ENCODE data around the gene IL11.
"Not testable (repeated sequence)": the region's sequence is repeated elsewhere in the genome, so short reads cannot be mapped to it uniquely, and the experiment has no call there.

Gene IL11

DNA sequence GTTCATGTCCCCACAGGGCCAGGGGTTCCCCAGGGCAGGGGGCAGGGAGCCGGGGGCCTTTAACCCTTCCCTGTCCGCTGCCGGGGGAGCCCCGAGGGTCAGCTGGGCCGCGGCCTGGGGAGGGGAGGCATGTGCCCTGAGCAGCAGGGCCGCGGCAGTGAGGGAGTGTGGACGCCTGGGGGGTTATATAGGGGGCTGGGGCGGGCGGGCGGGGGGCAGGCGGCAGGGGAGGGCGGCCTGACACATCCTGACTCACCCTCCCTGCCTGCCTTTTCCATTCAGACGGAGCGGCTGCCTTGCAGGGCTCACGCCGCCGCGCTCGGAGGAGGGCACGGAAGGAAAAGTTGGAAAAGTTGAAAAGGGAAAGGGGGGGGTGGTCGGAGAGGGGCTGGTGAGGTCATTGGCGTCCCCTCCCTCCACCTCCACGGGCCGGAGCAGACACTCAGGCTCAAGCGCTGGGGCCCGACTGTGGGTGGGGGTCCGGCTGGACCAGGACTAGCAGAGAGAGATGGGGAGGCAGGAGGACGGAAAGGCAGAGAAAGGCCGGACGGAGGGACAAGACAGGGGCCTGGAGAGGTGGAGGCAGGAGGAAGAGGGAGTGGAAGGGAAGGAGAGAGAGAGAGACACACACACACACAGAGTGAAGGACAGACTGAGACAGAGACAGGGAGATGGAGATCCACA lies at the start of gene IL11:
Gene IL11 (minus strand): TSS at position 159 of the 684 bp plus-strand sequence. CDS start 153 bp downstream, at position 6.
- no peak for DNase-seq (ENCODE audit: low read depth)

GRCh38 chr19:55419624-55420236 lies 49.5 kb upstream of the IL11 start:
- no peak for DNase-seq (ENCODE audit: low read depth)

DNA sequence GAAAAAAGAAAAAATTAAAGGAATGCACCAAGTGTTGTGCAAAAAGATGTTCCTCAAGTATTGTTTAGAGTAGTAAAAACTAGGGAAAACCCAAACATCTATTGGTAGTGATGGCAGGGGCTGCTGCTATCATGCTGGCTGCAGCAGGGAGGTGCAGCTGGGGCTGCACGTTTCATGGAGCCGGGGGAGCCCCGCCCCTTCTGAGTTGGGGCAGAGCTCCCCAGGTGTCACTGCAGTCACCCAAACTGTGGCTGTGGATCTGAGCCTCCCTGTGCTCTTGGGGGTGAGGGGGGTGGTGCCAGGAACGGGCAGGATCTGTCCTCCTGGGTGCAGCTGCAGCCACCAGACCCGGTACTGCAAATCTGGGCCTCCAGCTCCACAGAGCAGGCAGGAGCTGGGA lies 48.8 kb upstream of the IL11 start:
- DNase-seq (ENCODE audit: low read depth), result no peak

DNA sequence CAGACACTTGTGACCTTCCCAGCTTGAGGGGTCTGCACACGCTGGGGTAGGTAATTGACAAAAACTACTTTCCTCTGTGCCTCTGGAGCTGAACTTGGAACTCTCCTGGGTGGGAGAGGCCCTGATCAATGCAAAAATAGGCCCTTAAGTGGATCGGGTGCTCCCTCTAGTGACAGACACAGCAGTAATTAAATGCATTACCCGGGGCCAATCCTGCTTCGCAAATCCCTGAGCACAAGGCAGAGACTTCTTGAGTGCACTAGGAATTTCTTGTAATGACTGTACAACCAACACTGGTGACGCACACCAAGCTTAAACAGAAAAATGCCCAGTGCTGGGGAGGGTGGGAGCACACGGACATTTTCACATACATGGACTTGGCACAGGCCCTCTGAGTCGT lies 47.9 kb upstream of the IL11 start:
- peak; percentile 60 for DNase-seq (ENCODE audit: low read depth)

GRCh38 chr19:55410168-55410567 lies 39.9 kb upstream of the IL11 start:
- DNase-seq (ENCODE audit: low read depth), result no peak

DNA sequence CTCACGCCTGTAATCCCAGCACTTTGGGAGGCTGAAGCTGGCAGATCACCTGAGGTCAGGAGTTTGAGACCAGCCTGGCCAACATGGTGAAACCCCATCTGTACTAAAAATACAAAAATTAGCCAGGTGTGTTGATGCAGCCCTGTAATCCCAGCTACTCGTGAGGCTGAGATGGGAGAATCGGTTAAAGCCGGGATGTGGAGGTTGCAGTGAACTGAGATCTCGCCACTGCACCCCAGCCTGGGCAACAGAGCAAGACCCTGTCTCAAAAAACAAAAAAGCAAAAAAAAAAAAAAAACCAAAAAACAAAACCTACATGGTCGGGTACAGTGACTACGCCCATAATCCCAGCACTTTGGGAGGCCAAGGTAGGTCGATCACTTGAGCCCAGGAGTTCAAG lies 38.9 kb upstream of the IL11 start:
- not testable (repeated sequence) for DNase-seq (ENCODE audit: low read depth)

DNA sequence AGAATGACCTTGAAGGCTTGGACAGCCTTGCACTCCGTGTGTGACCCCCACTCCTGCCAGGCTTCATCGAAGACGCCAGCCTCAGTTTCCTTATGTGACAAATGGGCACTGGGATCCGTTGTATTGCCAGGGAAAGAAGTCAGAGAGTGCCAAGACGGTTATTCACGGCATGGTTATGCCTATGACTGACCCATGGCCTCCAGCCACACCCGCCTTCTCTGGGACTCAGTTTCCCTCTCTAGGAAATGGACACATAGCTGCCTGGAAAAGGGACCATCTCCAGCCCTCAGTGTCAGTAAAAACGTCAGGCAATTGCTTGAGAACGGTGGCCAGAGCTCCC lies 38.2 kb upstream of the IL11 start:
- DNase-seq (ENCODE audit: low read depth), result no peak

- DNase-seq (ENCODE audit: low read depth), result peak; percentile 97
These were observed 37.7 kb upstream of the IL11 start for GRCh38 chr19:55407800-55408532.

GRCh38 chr19:55407550-55407799 lies 37.2 kb upstream of the IL11 start, which contains the start of gene UBE2S:
TSS of gene UBE2S (minus strand) at chr19:55407788. CDS start at chr19:55407589, 199 bp downstream.
- DNase-seq (ENCODE audit: low read depth), result not testable (repeated sequence)

- no peak for DNase-seq (ENCODE audit: low read depth)
These were observed 36.7 kb upstream of the IL11 start for GRCh38 chr19:55406826-55407549.

DNA sequence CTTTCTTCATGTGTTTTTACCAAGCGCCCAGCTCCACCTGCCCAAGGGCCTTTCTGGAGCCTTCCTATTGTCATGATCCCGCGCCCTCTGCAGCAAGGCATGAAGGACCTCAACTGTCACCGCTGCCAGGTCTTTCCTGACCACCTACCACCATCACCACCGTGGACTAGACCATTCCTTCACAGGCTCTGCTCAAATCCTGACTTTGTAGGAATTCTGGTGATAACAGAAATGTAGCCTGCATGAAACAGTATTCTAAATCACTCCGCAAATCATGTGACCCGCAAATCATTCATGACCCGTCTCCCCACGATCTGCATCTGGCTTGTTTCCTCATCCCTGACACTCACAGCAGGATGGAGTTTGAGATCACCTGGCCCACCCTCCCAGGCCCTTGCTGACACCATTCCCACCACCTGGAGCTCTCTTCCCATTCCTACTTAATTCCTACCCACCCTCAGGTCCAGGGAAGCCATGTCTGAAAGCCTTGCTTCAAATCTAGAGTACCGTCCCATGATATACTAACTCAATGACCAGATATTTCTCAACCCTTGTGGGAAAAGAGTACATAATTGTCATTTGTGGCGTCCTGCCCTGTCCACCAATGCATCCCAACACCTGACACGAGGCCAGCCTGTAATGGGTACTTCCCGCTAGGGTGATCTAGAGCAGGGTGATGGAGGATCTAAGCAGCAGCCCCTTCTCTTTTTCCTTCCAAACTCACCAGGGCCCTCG lies 36.0 kb upstream of the IL11 start:
- no peak for DNase-seq (ENCODE audit: low read depth)

- no peak for DNase-seq (ENCODE audit: low read depth)
These were observed 35.4 kb upstream of the IL11 start for GRCh38 chr19:55405638-55406037.

DNA sequence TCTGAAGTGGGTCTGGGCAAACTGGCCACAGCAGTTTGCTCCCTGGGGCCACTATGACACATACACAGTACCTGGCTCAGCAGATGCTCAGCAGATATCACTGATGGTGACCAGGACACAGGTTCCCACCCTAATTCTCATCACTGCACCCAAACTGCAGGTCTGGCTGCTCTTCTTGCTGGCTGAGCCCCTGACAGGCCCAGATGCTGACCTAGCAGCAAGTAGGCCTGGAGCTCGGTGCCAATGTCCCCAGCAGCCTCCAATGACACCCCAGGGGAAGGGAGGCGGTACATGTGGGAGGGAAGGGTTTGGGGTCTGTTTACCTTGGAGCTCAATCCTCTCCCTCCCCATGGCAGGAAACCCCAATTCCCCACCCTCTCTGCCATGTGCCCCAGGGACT lies 32.2 kb upstream of the IL11 start:
- no peak for DNase-seq (ENCODE audit: low read depth)

DNA sequence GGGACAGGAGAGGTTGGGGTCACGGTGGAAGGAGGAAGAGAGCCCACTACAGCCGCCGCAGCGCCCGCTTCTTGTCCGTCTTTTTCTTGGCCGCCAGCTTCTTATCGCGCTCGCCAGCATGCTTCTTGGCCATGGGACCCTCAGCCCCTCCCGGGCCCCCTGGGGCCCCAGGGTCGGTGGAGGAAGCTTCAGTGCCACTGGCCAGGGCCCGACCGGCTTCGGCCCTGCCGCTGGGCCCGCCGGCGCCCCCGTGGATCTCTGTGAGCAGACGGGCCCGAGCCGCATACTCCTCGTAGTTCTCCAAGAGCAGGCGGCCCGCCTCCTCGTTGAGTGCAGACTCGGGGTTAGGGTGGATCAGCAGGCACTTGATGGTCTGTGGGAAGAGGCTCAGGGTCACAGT lies 31.1 kb upstream of the IL11 start:
- DNase-seq (ENCODE audit: low read depth), result not testable (repeated sequence)

DNA sequence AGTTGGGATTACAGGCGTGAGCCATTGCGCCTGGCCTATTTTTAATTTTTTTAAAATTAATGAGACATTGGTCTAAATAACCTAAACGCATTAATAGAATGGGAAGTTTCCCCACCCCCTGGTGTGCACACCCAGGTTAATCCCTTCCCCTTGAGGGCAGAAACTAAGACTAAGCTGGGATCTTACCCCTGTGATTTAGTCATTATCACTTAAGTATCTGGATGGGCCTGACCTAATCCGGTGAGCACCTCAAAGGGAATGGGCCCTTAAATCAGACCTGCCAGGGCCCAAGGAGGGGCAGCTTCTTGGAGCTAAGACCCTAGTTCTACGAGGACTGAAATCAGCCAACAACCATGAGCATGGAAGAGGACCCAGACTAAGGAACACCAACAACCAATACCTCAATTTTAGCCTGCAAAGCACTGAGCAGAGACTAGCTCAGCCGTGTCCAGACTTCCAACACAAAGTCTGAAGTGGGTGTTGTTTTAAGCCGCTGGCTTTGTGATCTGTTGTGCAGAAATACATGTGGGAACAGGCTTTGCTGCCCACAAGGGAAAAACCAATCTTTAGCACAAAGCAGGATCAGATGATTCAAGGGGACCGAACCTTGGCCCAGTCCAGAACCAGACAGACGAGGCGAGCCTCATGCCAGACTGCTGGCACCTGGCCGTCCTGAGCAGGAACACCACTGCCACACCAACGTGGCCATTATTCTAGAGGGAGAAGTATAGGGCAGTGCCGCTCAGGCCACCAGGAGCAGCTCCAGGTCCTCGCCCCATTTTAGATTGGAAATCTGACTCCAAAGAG lies 30.2 kb upstream of the IL11 start:
- no peak for DNase-seq (ENCODE audit: low read depth)

DNA sequence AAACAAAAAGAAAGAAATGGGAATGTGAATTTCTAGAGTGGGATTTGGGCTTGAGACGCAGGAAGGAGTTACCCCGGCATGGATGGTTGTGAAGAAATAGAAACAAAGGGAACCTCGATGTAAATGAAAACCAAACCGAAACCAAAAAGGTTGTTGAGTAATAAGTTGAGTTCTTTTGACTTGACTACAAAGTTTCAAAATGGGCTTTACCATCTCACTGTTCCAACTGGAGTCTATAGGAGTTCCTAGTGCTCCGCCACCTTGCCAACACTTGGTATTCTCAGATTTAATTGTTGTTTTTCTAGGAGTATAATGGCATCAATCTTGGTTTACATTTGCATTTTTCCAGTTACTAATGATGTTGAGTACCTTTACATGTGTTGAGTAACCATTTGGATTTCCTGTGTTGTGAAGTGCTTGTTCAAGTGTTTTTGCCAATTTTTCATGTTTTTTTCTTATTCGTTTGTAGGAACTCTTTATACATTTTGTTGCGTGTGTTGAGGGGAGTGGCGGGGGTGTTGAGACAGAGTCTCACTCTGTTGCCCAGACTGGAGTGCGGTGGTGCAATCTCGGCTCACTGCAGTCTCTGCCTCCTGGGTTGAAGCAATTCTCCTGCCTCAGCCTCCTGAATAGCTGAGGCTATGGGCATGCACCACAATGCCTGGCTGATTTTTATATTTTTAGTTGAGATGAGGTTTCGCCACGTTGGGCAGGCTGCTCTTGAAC lies 28.1 kb upstream of the IL11 start:
- no peak for DNase-seq (ENCODE audit: low read depth)

DNA sequence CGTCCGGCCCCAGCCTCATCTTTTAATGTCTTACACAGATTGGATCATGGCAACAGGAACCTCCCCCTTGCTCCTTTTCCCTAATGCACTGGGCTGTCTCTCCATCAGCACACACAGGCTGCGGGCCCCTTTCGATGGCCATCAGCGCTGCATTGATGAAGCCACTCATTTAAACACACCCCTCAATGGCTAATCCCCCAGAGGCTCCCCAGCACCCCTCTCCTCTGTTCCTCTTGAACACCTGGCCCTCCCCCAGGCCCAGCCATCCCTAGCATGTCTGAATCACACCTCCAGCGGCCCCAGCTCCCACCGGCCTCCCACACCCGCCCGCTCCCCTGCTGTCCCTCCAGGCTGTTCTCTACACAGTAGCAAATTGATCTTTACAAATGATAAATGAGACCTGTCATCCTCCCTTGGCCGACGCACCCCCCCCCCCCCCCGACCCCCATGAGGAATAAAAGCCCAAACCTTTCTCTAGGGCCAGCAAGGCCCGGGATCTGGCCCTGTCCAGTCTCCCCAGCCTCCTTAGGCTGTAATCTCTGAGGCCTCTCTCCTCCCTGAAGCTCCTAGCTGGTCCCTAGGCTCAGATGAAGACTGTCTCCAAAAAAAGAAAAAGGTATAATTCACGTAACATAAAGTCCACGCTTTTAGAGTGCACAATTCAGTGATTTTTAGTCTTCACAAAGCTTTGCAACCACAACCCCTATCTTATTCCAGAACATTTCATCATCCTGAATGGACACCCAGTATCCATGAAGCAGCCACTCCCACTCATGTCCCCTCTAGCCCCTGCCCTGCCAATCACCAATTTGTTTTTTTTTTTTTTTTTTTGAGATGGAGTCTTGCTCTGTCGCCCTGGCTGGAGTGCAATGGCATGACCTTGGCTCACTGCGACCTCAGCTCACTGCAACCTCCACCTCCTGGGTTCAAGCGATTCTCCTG lies 22.8 kb upstream of the IL11 start:
- DNase-seq (ENCODE audit: low read depth), result no peak

DNA sequence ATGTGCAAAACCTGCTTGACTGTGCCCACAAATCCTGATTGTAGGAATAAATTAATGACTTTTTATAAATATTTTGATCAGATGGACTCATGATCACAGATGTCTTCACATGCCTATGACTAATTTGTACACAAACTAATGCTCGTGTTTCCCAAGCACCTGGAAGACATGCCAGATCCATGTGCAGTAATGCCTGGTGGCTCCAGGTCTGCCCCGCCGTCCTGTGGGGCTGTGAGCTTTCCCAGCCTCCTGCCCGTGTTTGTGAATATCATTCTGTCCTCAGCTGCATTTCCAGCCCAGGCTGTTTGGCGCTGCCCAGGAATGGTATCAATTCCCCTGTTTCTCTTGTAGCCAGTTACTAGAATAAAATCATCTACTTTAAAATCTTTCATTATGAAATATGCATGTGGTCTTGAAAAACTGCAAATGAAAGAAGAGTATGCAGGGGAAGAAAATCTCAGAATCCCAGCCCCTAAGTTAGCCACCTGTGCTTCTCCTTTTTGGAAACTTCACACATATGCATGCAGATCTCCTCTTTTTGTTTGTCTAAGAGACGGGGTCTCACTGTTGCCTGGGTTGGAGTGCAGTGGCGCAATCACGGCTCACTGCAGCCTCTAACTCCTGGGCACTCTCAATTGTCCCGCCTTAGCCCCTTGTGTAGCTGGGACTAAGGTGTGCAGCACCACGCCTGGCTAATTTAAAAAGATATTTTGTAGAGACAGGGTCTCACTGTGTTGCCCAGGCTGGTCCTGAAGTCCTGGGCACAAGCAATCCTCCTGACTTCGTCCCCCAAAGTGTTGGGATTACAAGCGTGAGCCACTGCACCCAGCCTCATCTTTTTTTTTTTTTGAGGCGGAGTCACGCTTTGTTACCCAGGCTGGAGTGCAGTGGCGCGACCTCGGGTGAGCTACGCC lies 21.7 kb upstream of the IL11 start:
- DNase-seq (ENCODE audit: low read depth), result no peak
